GM12875 (cell line): Measurements from ENCODE around the gene PIANP.
"Not testable (repeated sequence)": the region's sequence is repeated elsewhere in the genome, so short reads cannot be mapped to it uniquely, and the experiment has no call there.

Experiments
- H3K4me3 ChIP-seq: one replicate; pipeline ENCODE4 v1.5.1; 2011; ENCODE audit warnings: low read depth, low read length, control low read depth
- TF ChIP-seq, protein P1 (sequence below): IDR thresholded peaks from 2 replicates; pipeline ENCODE4 v1.5.1; 2011; ENCODE audit warnings: low read depth, mild to moderate bottlenecking, control low read depth, inconsistent platforms, low read length, moderate library complexity, borderline replicate concordance; ENCODE audit not compliant: insufficient read depth

The PIANP gene, protein sequence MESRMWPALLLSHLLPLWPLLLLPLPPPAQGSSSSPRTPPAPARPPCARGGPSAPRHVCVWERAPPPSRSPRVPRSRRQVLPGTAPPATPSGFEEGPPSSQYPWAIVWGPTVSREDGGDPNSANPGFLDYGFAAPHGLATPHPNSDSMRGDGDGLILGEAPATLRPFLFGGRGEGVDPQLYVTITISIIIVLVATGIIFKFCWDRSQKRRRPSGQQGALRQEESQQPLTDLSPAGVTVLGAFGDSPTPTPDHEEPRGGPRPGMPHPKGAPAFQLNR

DNA sequence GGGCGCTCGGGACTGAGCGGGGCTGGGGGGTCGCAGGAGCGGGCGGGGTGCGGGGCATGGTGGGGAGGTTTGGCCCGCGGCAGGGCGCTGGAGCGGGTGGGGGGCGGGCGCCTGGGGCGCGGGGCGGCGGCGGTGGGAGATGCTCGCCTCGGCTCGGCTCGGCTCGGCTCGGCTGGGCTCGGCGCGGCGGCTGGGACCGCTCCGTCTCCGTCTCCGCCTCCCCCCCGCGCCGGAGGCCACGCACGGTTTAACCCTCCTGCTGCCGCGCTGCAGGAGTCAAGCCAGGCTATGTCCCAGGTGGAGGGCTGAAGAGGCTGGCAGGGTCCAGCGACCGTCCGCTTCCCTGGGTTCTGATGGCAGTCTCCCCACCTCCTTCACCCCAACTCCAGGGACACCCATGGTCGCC lies at the start of gene PIANP:
Gene PIANP, minus strand, starts transcription at position 170 of the 406 bp plus-strand sequence. CDS start 2,754 bp downstream, outside the sequence.
- TF ChIP-seq, protein P1, sequence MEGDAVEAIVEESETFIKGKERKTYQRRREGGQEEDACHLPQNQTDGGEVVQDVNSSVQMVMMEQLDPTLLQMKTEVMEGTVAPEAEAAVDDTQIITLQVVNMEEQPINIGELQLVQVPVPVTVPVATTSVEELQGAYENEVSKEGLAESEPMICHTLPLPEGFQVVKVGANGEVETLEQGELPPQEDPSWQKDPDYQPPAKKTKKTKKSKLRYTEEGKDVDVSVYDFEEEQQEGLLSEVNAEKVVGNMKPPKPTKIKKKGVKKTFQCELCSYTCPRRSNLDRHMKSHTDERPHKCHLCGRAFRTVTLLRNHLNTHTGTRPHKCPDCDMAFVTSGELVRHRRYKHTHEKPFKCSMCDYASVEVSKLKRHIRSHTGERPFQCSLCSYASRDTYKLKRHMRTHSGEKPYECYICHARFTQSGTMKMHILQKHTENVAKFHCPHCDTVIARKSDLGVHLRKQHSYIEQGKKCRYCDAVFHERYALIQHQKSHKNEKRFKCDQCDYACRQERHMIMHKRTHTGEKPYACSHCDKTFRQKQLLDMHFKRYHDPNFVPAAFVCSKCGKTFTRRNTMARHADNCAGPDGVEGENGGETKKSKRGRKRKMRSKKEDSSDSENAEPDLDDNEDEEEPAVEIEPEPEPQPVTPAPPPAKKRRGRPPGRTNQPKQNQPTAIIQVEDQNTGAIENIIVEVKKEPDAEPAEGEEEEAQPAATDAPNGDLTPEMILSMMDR, result no peak
- H3K4me3 ChIP-seq, result no peak within 1 kb of the TSS

DNA sequence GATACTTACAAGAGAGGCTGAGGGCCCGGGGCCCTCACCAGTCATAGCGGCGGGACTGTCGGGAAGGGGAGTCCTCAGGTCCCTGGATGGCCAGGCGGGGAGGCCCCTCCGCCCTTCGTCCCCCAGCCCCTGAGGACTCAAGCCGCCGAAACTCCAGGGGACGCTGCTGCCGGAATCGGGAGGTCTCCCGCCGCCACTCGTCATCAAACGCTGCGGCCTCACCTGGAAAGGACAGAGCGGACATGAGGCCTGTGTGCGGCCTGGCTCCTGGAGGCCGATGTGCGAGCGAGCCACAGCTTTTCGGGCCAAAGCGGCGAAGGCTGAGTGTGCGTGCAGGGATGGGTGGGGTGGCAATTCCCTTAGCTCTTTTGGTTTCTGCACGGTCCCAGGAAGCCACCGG lies 48.1 kb upstream of the PIANP start:
- TF ChIP-seq, protein P1, result no peak
- no peak overlapping the region for H3K4me3 ChIP-seq

GRCh38 chr12:6747216-6747615 lies 46.6 kb upstream of the PIANP start:
- H3K4me3 ChIP-seq, result no peak overlapping the region
- TF ChIP-seq, protein P1, result no peak

GRCh38 chr12:6745741-6746525 lies 45.3 kb upstream of the PIANP start:
- no peak overlapping the region for H3K4me3 ChIP-seq
- TF ChIP-seq, protein P1, result no peak

GRCh38 chr12:6743300-6743699 lies 42.7 kb upstream of the PIANP start:
- not testable (repeated sequence) for H3K4me3 ChIP-seq

DNA sequence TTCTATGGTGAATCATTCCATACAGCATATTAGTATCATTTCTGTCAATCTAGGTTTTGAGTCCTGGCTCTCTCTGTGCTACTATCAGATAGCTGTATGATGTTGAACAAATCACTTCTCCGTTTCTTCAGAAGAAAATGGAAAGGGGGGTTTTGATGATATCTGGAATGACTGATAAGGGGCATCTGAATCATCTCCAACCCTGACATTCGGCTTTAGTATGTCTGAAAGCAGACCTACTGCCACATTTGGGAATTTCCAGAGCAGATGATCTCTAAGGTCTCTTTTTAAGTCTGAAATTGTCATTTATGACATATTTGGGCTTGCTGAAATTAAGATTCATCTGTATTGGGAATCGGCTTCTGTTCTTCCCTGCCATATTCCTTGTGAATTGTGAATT lies 42.2 kb upstream of the PIANP start:
- TF ChIP-seq, protein P1, result no peak

DNA sequence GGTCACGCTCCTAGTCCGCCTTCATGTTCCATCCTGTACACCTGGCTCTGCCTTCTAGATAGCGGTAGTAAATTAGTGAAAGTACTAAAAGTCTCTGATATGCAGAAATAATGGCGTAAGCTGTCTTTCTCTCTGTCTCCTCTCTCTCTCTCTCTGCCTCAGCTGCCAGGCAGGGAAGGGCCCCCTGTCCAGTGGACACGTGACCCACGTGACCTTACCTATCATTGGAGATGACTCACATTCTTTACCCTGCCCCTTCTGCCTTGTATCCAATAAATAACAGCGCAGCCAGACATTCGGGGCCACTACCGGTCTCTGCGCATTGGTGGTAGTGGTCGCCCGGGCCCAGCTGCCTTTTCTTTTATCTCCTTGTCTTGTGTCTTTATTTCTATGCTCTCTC lies 41.5 kb upstream of the PIANP start:
- not testable (repeated sequence) for H3K4me3 ChIP-seq

More for the DNA sequence above, 42.2 kb upstream of the PIANP start:
- H3K4me3 ChIP-seq, result no peak overlapping the region

DNA sequence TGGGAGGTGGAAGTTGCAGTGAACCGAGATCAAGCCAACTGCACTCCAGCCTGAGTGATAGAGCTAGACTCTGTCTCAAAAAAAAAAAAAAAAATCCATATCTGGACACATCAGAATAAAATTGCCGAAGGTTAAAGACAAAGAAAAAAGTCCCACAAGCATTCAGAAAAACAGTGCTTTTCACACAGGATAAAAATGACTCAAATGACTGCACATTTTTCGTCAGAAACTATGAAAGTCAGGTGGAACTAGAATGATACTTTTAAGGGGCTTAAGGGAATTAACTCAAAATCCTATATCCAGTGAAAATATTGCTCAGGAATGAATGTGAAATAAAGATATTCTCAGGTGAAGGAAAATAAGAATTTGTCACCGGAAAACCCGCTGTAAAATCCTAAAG lies 36.1 kb upstream of the PIANP start:
- TF ChIP-seq, protein P1, result no peak
- no peak overlapping the region for H3K4me3 ChIP-seq
